ENCODE data around the gene HTRA2.

DNA sequence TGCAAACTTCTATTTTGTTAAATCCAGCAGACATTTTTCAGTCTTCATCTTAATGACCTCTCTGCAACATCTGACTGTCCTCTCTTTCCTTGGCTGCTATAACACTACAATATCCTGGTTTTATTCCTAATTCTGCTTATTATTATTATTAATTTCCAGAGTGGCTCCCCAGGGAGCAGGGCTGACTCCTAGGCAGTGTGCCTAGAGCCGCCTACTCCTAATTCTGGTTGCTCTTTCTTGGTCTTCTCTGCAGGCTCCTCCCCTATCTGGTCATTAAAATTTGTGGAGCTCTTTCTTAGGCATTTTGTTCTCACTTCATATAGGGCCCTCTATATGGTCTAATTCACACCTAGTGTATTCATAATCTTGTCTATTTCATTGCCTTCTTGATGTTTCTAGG lies 13.2 kb downstream of the HTRA2 start:
- TF ChIP-seq, protein P1, sequence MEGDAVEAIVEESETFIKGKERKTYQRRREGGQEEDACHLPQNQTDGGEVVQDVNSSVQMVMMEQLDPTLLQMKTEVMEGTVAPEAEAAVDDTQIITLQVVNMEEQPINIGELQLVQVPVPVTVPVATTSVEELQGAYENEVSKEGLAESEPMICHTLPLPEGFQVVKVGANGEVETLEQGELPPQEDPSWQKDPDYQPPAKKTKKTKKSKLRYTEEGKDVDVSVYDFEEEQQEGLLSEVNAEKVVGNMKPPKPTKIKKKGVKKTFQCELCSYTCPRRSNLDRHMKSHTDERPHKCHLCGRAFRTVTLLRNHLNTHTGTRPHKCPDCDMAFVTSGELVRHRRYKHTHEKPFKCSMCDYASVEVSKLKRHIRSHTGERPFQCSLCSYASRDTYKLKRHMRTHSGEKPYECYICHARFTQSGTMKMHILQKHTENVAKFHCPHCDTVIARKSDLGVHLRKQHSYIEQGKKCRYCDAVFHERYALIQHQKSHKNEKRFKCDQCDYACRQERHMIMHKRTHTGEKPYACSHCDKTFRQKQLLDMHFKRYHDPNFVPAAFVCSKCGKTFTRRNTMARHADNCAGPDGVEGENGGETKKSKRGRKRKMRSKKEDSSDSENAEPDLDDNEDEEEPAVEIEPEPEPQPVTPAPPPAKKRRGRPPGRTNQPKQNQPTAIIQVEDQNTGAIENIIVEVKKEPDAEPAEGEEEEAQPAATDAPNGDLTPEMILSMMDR (IDR thresholded peaks at IDR 0.05; ENCODE audit: low read depth, low read length), result no peak
- no peak for TF ChIP-seq EZH2phosphoT487 (IDR thresholded peaks at IDR 0.05; ENCODE audit: low read depth)
